Measurements from ENCODE around the gene DENND1A. TPM values are rescaled to one million over a fixed set of nuclear protein-coding genes. Genes with fewer than 3 reads are reported as not detected.

The DENND1A gene
- total and polyA plus RNA-seq, 4 experiments from 2014 or later: 1.4 to 14.2 (median 9.9) TPM

DNA sequence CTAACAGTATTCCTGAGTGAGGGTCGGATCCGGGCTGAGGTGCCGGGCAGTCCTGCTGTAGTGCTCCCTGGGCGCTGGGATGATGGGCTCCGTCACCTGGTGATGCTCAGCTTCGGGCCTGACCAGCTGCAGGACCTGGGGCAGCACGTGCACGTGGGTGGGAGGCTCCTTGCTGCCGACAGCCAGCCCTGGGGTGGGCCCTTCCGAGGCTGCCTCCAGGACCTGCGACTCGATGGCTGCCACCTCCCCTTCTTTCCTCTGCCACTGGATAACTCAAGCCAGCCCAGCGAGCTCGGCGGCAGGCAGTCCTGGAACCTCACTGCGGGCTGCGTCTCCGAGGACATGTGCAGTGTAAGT, 558.7 kb downstream of the DENND1A start:
- intact Hi-C loops (cut with micrococcal nuclease): no loop called here
- no peaks in the 10 kb centered on the region for H3K9me3 Mint-ChIP-seq
- H3K27ac ChIP-seq (ENCODE audit: low read depth, low read length): no peak overlapping the region
- H3K27me3 ChIP-seq (ENCODE audit: insufficient read depth, low read length): peaks cover 17% of the 10 kb centered on the region
- no peak overlapping the region for H3K27ac Mint-ChIP-seq
- no peak overlapping the region for H3K4me3 ChIP-seq (ENCODE audit: low read length in 2 of 2)
- CTCF ChIA-PET (ENCODE audit: partially characterized antibody): no interaction called here
- peaks cover 22 to 29% of the 10 kb centered on the region in 2 donors for H3K27me3 Mint-ChIP-seq
- POLR2A ChIA-PET (ENCODE audit: partially characterized antibody): no interaction called here
- no peaks in the 10 kb centered on the region for H3K36me3 Mint-ChIP-seq
- no peak overlapping the region for H3K4me3 Mint-ChIP-seq
- no peaks in the 10 kb centered on the region for H3K9me3 ChIP-seq (ENCODE audit: control insufficient read depth in 1 of 2, low read length in 2 of 2)
- H3K4me1 ChIP-seq (ENCODE audit: insufficient read depth, low read length): peaks cover 12% of the 10 kb centered on the region
- H3K4me1 Mint-ChIP-seq: peaks cover 0 to 18% (median 2%) of the 10 kb centered on the region in 4 donors
- no peaks in the 10 kb centered on the region for H3K36me3 ChIP-seq (ENCODE audit: insufficient read depth, low read length)
- no peak for DNase-seq

DNA sequence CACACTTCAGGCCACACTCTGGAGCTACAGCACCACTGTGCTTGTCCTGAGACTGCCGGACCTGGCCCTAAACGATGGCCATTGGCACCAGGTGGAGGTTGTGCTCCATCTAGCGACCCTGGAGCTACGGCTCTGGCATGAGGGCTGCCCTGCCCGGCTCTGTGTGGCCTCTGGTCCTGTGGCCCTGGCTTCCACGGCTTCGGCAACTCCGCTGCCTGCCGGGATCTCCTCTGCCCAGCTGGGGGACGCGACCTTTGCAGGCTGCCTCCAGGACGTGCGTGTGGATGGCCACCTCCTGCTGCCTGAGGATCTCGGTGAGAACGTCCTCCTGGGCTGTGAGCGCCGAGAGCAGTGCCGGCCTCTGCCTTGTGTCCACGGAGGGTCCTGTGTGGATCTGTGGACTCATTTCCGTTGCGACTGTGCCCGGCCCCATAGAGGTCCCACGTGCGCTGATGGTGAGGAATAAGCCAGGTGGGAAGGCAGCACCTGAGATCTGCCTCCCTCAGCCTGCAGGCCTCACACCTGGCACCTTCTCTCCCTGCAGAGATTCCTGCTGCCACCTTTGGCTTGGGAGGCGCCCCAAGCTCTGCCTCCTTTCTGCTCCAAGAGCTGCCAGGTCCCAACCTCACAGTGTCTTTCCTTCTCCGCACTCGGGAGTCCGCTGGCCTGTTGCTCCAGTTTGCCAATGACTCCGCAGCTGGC, 559.2 kb downstream of the DENND1A start:
- Mint-ChIP-seq H3K27ac (no peak overlapping the region), H3K36me3 (no peaks in the 10 kb centered on the region), H3K4me3 (no peak overlapping the region), H3K27me3 (peaks cover 22 to 29% of the 10 kb centered on the region in 2 donors), H3K4me1 (peaks cover 0 to 18% (median 2%) of the 10 kb centered on the region in 4 donors), H3K9me3 (no peaks in the 10 kb centered on the region)
- no peaks in the 10 kb centered on the region for H3K9me3 ChIP-seq (ENCODE audit: control insufficient read depth in 1 of 2, low read length in 2 of 2)
- DNase-seq: no peak
- H3K4me1 ChIP-seq (ENCODE audit: insufficient read depth, low read length): peaks cover 6% of the 10 kb centered on the region
- ChIA-PET CTCF (ENCODE audit: partially characterized antibody) (no interaction called here), POLR2A (ENCODE audit: partially characterized antibody) (no interaction called here)
- H3K36me3 ChIP-seq (ENCODE audit: insufficient read depth, low read length): no peaks in the 10 kb centered on the region
- no peak overlapping the region for H3K27ac ChIP-seq (ENCODE audit: low read depth, low read length)
- intact Hi-C loops (cut with micrococcal nuclease): no loop called here
- peaks cover 17% of the 10 kb centered on the region for H3K27me3 ChIP-seq (ENCODE audit: insufficient read depth, low read length)
- no peak overlapping the region for H3K4me3 ChIP-seq (ENCODE audit: low read length in 2 of 2)

DNA sequence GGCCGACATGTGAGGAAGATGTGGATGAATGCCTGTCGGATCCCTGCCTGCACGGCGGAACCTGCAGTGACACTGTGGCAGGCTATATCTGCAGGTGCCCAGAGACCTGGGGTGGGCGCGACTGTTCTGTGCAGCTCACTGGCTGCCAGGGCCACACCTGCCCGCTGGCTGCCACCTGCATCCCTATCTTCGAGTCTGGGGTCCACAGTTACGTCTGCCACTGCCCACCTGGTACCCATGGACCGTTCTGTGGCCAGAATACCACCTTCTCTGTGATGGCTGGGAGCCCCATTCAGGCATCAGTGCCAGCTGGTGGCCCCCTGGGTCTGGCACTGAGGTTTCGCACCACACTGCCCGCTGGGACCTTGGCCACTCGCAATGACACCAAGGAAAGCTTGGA, 559.8 kb downstream of the DENND1A start:
- peaks cover under 1% of the 10 kb centered on the region for H3K4me1 ChIP-seq (ENCODE audit: insufficient read depth, low read length)
- intact Hi-C loops (cut with micrococcal nuclease): no loop called here
- H3K36me3 ChIP-seq (ENCODE audit: insufficient read depth, low read length): no peaks in the 10 kb centered on the region
- no peak overlapping the region for H3K4me3 Mint-ChIP-seq
- no peak for DNase-seq
- peaks cover 1 to 16% (median 3%) of the 10 kb centered on the region in 4 donors for H3K4me1 Mint-ChIP-seq
- ChIA-PET POLR2A (ENCODE audit: partially characterized antibody) (no interaction called here), CTCF (ENCODE audit: partially characterized antibody) (no interaction called here)
- peaks cover 14% of the 10 kb centered on the region for H3K27me3 ChIP-seq (ENCODE audit: insufficient read depth, low read length)
- no peak overlapping the region for H3K4me3 ChIP-seq (ENCODE audit: low read length in 2 of 2)
- no peak overlapping the region for H3K27ac Mint-ChIP-seq
- H3K9me3 Mint-ChIP-seq: no peaks in the 10 kb centered on the region
- peaks cover 25 to 31% of the 10 kb centered on the region in 2 donors for H3K27me3 Mint-ChIP-seq
- H3K27ac ChIP-seq (ENCODE audit: low read depth, low read length): no peak overlapping the region
- H3K9me3 ChIP-seq (ENCODE audit: control insufficient read depth in 1 of 2, low read length in 2 of 2): no peaks in the 10 kb centered on the region
- no peaks in the 10 kb centered on the region for H3K36me3 Mint-ChIP-seq

DNA sequence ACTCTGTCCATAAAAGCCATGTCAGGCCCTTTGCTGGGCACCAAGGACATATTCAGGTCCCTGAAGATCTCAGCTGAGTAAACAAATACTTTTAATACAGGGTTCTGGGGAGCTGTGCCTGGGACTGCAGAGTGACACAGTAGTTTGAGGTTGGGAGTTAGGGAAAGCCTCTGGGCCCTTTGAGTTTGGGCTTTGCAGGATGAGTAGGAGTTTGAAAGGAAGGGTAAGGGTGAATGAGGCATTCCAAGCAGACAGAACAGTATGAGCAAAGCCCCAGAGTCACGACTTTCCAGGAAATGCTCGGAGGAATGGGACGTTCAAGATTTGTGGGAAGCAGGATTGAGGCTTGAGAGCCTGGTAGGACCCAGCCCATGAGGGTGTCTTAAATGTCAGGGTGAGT, 560.6 kb downstream of the DENND1A start:
- no peaks in the 10 kb centered on the region for H3K36me3 Mint-ChIP-seq
- peaks cover 6% of the 10 kb centered on the region for H3K27me3 ChIP-seq (ENCODE audit: insufficient read depth, low read length)
- H3K4me1 ChIP-seq (ENCODE audit: insufficient read depth, low read length): no peaks in the 10 kb centered on the region
- no peak overlapping the region for H3K27ac ChIP-seq (ENCODE audit: low read depth, low read length)
- no peaks in the 10 kb centered on the region for H3K36me3 ChIP-seq (ENCODE audit: insufficient read depth, low read length)
- POLR2A ChIA-PET (ENCODE audit: partially characterized antibody): no interaction called here
- H3K9me3 ChIP-seq (ENCODE audit: control insufficient read depth in 1 of 2, low read length in 2 of 2): no peaks in the 10 kb centered on the region
- no peak overlapping the region for H3K4me3 ChIP-seq (ENCODE audit: low read length in 2 of 2)
- H3K27ac Mint-ChIP-seq: no peak overlapping the region
- H3K4me3 Mint-ChIP-seq: no peak overlapping the region
- no peak for DNase-seq
- no peaks in the 10 kb centered on the region for H3K9me3 Mint-ChIP-seq
- CTCF ChIA-PET (ENCODE audit: partially characterized antibody): interaction anchor here (0.9 to 1.1 kb wide), 2 partner anchors 14 to 19 kb away, joined by 3 to 4 read pairs; no protein-coding TSS in a partner anchor
- intact Hi-C loops (cut with micrococcal nuclease): no loop called here
- H3K27me3 Mint-ChIP-seq: peaks cover 24 to 31% of the 10 kb centered on the region in 2 donors
- H3K4me1 Mint-ChIP-seq: peaks cover 0 to 12% (median 4%) of the 10 kb centered on the region in 4 donors

DNA sequence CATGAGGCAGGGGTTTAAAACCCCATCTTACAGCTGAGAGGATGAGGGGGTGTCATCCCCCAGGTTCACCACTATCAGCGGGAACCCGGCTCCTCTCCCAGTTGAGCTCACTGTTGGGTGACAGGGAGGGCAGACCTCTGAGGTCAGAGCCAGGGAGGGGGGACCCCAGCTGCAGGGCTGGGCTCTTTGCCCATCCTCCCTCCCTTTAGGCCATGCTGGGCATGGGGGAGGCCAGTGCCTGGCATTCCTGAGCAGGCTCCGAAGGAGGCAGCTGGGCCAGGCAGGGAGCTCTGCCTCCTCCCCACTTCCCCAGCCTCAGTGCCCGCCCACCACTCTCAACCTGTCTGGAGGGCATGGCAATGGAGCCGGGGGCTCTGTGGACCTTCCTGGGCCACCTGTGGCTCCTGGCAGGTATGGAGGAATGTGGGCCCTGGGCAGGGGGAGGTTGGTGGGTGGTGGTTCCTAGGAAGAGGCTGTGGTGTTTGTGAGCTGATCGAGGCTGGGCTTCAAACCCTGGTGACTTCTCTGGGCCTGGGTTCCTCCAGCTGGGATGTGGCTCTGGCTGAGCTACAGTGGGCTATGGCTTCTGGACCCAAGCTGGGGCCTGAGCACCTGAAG, 561.3 kb downstream of the DENND1A start:
- intact Hi-C loops (cut with micrococcal nuclease): no loop called here
- H3K9me3 Mint-ChIP-seq: no peaks in the 10 kb centered on the region
- H3K4me3 Mint-ChIP-seq: no peak overlapping the region
- peaks cover 0 to 8% (median 5%) of the 10 kb centered on the region in 4 donors for H3K4me1 Mint-ChIP-seq
- Histone ChIP-seq H3K9me3 (ENCODE audit: control insufficient read depth in 1 of 2, low read length in 2 of 2) (no peaks in the 10 kb centered on the region), H3K27ac (ENCODE audit: low read depth, low read length) (no peak overlapping the region), H3K4me1 (ENCODE audit: insufficient read depth, low read length) (no peaks in the 10 kb centered on the region), H3K4me3 (ENCODE audit: low read length in 2 of 2) (no peak overlapping the region), H3K36me3 (ENCODE audit: insufficient read depth, low read length) (no peaks in the 10 kb centered on the region), H3K27me3 (ENCODE audit: insufficient read depth, low read length) (no peaks in the 10 kb centered on the region)
- no peak overlapping the region for H3K27ac Mint-ChIP-seq
- ChIA-PET CTCF (ENCODE audit: partially characterized antibody) (interaction anchor here (0.9 to 1.1 kb wide), 3 partner anchors 13 to 19 kb away, joined by 3 to 4 read pairs (median 3); no protein-coding TSS in a partner anchor), POLR2A (ENCODE audit: partially characterized antibody) (no interaction called here)
- no peak for DNase-seq
- peaks cover 25 to 31% of the 10 kb centered on the region in 2 donors for H3K27me3 Mint-ChIP-seq
- no peaks in the 10 kb centered on the region for H3K36me3 Mint-ChIP-seq

DNA sequence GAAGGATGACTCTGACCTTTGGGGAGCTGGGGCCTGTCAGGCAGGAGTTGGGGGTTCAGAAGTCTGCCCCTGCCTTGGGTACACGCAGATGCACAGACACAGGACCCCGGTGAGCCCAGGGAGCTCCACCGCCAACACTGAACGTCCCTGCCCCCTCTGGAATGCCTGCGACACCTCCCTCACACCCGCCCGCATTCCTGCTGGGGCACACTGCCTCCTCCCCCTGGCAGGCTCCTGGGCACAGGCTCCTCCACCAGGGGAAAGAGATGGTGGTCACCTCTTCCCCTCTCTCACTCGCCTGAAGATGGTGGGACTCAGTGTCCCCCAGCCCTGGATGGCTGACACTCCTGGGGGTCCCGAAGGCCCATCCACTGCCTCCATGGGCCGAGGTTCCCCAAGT, 561.9 kb downstream of the DENND1A start:
- CTCF ChIA-PET (ENCODE audit: partially characterized antibody): interaction anchor here (1.1 kb wide), 1 partner anchor 20 kb away, joined by 3 read pairs; no protein-coding TSS in a partner anchor
- H3K36me3 Mint-ChIP-seq: no peaks in the 10 kb centered on the region
- no peaks in the 10 kb centered on the region for H3K9me3 ChIP-seq (ENCODE audit: control insufficient read depth in 1 of 2, low read length in 2 of 2)

DNA sequence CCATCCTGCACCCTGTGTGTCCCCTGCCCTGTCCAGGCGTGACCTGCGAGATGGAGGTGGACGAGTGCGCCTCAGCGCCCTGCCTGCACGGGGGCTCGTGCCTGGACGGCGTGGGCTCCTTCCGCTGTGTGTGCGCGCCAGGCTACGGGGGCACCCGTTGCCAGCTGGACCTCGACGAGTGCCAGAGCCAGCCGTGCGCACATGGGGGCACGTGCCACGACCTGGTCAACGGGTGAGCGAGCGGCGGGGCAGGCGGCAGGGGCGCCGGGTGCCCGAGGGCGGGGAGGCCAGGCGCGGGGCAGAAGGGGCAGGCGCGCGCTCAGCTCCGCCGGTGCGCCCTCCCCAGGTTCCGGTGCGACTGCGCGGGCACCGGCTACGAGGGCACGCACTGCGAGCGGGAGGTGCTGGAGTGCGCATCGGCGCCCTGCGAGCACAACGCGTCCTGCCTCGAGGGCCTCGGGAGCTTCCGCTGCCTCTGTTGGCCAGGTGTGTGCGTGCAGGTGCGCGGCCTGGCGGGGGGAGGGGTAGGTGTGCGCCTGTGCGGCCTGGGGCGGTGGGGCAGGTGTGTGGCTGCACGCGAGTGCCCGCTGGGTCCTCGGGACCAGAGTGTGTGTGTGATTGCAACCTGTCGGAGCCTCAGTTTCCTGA, 563.9 kb downstream of the DENND1A start:
- intact Hi-C loops (cut with micrococcal nuclease): no loop called here
- Histone ChIP-seq H3K27ac (ENCODE audit: low read depth, low read length) (no peak overlapping the region), H3K27me3 (ENCODE audit: insufficient read depth, low read length) (no peaks in the 10 kb centered on the region), H3K4me3 (ENCODE audit: low read length in 2 of 2) (no peak overlapping the region), H3K36me3 (ENCODE audit: insufficient read depth, low read length) (no peaks in the 10 kb centered on the region), H3K9me3 (ENCODE audit: control insufficient read depth in 1 of 2, low read length in 2 of 2) (no peaks in the 10 kb centered on the region), H3K4me1 (ENCODE audit: insufficient read depth, low read length) (no peaks in the 10 kb centered on the region)
- peaks cover 14 to 19% of the 10 kb centered on the region in 2 donors for H3K27me3 Mint-ChIP-seq
- CTCF ChIA-PET (ENCODE audit: partially characterized antibody): no interaction called here
- no peaks in the 10 kb centered on the region for H3K9me3 Mint-ChIP-seq
- peaks cover 0 to 7% (median 3%) of the 10 kb centered on the region in 4 donors for H3K4me1 Mint-ChIP-seq
- no peaks in the 10 kb centered on the region for H3K36me3 Mint-ChIP-seq
- no peak overlapping the region for H3K4me3 Mint-ChIP-seq
- POLR2A ChIA-PET (ENCODE audit: partially characterized antibody): no interaction called here
- no peak for DNase-seq
- H3K27ac Mint-ChIP-seq: no peak overlapping the region

More for the DNA sequence above, 561.9 kb downstream of the DENND1A start:
- Histone ChIP-seq H3K4me1 (ENCODE audit: insufficient read depth, low read length) (no peaks in the 10 kb centered on the region), H3K27me3 (ENCODE audit: insufficient read depth, low read length) (no peaks in the 10 kb centered on the region), H3K36me3 (ENCODE audit: insufficient read depth, low read length) (no peaks in the 10 kb centered on the region), H3K27ac (ENCODE audit: low read depth, low read length) (no peak overlapping the region), H3K4me3 (ENCODE audit: low read length in 2 of 2) (no peak overlapping the region)
- H3K4me1 Mint-ChIP-seq: peaks cover 0 to 8% (median 5%) of the 10 kb centered on the region in 4 donors
- POLR2A ChIA-PET (ENCODE audit: partially characterized antibody): no interaction called here
- no peak overlapping the region for H3K27ac Mint-ChIP-seq
- H3K27me3 Mint-ChIP-seq: peaks cover 25 to 31% of the 10 kb centered on the region in 2 donors
- intact Hi-C loops (cut with micrococcal nuclease): no loop called here
- no peak for DNase-seq
- no peaks in the 10 kb centered on the region for H3K9me3 Mint-ChIP-seq
- H3K4me3 Mint-ChIP-seq: no peak overlapping the region
